ENCODE data around the gene KNSTRN. TPM values are rescaled to one million over a fixed set of nuclear protein-coding genes. Genes with fewer than 3 reads are reported as not detected.
A peak's percentile ranks its signal among the peaks of the same experiment; 100 is the strongest.

The KNSTRN gene
- total RNA-seq, 1 experiment from 2014 or later = 115 TPM

DNA sequence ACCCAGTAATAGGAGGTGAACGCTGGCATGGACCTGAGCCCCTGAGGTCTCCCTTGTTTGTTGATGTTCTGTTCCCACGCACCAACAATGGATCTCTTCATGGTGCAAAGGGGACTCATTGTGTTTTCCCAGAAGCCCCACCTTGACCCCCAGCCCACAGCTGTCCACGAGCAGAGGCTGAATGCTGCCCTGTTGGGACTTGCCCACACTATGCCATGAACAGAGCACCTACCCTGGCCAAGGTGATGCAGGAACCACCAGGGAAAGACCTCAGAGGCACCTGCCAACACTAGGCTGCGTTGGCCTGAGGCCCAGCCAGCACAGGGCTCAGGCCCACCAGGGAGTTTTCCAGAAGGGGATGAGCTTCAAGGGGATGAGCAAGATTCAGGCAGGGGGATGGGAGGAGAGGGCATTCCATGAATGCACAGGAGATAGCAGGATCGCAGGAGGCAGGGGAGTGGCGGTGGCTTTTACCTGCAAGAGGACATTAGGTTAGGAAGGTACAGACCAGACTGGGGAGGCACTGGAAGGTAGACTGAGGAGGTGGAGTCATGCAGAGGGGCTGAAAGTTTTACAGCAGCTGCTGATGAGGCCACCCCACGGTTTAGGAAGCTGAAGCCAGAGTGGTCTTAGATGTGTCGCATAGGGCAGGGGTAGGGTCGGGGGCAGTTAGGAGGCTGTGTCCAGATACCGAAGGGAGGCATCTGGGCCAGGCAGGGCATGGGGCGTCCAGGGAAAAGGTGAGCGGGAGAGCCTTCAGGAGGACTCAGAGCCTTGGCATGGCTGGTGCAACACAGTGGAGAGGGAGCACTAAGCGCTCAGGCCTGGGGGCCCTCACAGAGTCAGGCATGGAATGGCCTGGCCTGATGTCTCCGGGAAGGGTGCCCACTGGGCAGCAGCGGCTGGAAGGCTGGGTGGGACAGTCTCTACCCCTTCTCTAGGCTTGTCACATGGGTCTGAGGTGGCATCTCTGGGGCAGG, 35.7 kb upstream of the KNSTRN start:
- intact Hi-C loops (cut with micrococcal nuclease) = loop anchor here (10.0 kb wide), 1 partner anchor 158 kb away; no protein-coding TSS in a partner anchor
- peaks cover 63% of the 10 kb centered on the region for H3K4me1 ChIP-seq (ENCODE audit: insufficient read depth, low read length)
- no peak for ATAC-seq
- no peak for TF ChIP-seq EZH2phosphoT487 (IDR thresholded peaks at IDR 0.05; ENCODE audit: borderline replicate concordance, low read length)
- no peak for TF ChIP-seq EZH2 (IDR thresholded peaks at IDR 0.05; ENCODE audit: low read length, unreplicated experiment)
- TF ChIP-seq, protein P1, sequence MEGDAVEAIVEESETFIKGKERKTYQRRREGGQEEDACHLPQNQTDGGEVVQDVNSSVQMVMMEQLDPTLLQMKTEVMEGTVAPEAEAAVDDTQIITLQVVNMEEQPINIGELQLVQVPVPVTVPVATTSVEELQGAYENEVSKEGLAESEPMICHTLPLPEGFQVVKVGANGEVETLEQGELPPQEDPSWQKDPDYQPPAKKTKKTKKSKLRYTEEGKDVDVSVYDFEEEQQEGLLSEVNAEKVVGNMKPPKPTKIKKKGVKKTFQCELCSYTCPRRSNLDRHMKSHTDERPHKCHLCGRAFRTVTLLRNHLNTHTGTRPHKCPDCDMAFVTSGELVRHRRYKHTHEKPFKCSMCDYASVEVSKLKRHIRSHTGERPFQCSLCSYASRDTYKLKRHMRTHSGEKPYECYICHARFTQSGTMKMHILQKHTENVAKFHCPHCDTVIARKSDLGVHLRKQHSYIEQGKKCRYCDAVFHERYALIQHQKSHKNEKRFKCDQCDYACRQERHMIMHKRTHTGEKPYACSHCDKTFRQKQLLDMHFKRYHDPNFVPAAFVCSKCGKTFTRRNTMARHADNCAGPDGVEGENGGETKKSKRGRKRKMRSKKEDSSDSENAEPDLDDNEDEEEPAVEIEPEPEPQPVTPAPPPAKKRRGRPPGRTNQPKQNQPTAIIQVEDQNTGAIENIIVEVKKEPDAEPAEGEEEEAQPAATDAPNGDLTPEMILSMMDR (conservative IDR thresholded peaks at IDR 0.05; ENCODE audit: low read depth, low read length) = no peak
- no peaks in the 10 kb centered on the region for H3K36me3 ChIP-seq (ENCODE audit: low read depth, low read length)
- H3K9me3 ChIP-seq (ENCODE audit: low read length) = no peaks in the 10 kb centered on the region
- H3K79me2 ChIP-seq (ENCODE audit: low read length) = no peaks in the 10 kb centered on the region
- no TSS peak for BruUV-seq (replicated peaks)
- ChIA-PET CTCF (no interaction called here), POLR2A (ENCODE audit: unreplicated experiment) (interaction anchor here (0.6 kb wide), 1 partner anchor 51 kb away, joined by 3 read pairs; no protein-coding TSS in a partner anchor)
- no peaks in the 10 kb centered on the region for H4K20me1 ChIP-seq (ENCODE audit: low read length)
- H3K27ac ChIP-seq (ENCODE audit: low read length) = peak overlapping the region; percentile 51
- H3F3A ChIP-seq (ENCODE audit: low read length, unreplicated experiment) = peaks cover 11% of the 10 kb centered on the region
- H3K4me2 ChIP-seq (ENCODE audit: low read length) = no peak overlapping the region
- H2AFZ ChIP-seq (ENCODE audit: low read length) = no peak overlapping the region
- no peak overlapping the region for H3K4me3 ChIP-seq (ENCODE audit: low read length)
- no peak for DNase-seq
- H3K27me3 ChIP-seq (ENCODE audit: low read length) = no peaks in the 10 kb centered on the region
- H3K9me2 ChIP-seq (replicated peaks; ENCODE audit: low read length) = no peaks in the 10 kb centered on the region
- no peak overlapping the region for H3K9ac ChIP-seq (ENCODE audit: low read length)

DNA sequence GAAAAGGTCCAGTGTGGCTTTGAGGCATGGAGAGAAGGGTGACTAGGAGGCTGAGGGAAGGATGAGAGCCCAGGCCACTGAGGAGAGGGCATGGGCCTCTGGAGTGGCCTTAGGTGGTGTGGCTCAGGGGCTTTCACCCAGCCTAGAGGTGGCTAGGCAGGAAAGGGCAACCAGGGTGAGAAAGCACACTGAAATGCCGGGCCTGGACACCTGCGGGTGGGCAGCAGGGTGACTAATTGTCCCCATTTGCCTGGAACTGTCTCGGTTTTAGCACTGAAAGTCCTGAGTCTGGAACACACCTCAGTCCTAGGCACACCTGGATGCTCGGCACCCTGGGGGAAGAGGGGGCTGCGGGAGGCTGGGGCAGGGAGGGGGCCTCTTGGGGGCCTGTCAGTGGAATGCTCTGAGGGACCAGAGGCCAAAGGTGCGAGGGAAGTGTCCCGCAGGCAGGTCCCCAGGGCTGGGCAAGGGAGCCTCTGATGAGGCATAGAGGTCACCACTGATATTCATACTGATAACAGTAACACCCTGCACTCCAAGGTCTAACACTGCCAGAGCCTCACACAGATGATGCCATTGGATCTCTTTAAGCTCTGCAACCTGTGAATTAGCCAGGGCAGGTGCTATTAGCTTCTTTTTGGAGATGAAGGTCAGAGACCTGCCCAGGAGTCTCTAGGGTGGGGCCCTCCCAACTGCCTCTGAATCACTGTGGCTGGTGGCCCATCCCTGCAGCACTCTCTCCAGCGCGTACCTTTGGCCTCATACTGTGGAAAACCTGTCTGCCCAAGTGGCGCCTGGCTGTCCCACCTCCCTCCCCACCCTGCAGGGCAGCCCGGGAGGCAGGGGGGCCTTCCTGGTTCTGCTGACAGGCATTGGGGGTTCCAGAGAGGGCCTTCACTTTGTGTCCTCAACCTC, 34.7 kb upstream of the KNSTRN start:
- BruUV-seq (replicated peaks) = no TSS peak

More for the DNA sequence above, 34.7 kb upstream of the KNSTRN start:
- Histone ChIP-seq H3K36me3 (ENCODE audit: low read depth, low read length) (no peaks in the 10 kb centered on the region), H3K79me2 (ENCODE audit: low read length) (no peaks in the 10 kb centered on the region), H3F3A (ENCODE audit: low read length, unreplicated experiment) (peaks cover 5% of the 10 kb centered on the region), H4K20me1 (ENCODE audit: low read length) (no peaks in the 10 kb centered on the region), H3K27me3 (ENCODE audit: low read length) (no peaks in the 10 kb centered on the region), H3K9me3 (ENCODE audit: low read length) (no peaks in the 10 kb centered on the region), H3K4me3 (ENCODE audit: low read length) (no peak overlapping the region), H3K27ac (ENCODE audit: low read length) (peak overlapping the region; percentile 51), H3K4me1 (ENCODE audit: insufficient read depth, low read length) (peaks cover 53% of the 10 kb centered on the region), H3K9me2 (replicated peaks; ENCODE audit: low read length) (no peaks in the 10 kb centered on the region), H3K4me2 (ENCODE audit: low read length) (peak overlapping the region; percentile 37), H2AFZ (ENCODE audit: low read length) (no peak overlapping the region; the same call in 1 of the 2 replicates), H3K9ac (ENCODE audit: low read length) (0 out of 2 replicates have a peak overlapping the region, but pooled peaks have one; percentile 13)
- peak; percentile 7; the same call in 1 of the 2 replicates for ATAC-seq
- TF ChIP-seq EZH2phosphoT487 (IDR thresholded peaks at IDR 0.05; ENCODE audit: borderline replicate concordance, low read length) (no peak), EZH2 (IDR thresholded peaks at IDR 0.05; ENCODE audit: low read length, unreplicated experiment) (no peak)
- TF ChIP-seq, protein P1 (conservative IDR thresholded peaks at IDR 0.05; ENCODE audit: low read depth, low read length) = no peak
- intact Hi-C loops (cut with micrococcal nuclease) = loop anchor here (10.0 kb wide), 1 partner anchor 157 kb away; no protein-coding TSS in a partner anchor
- ChIA-PET POLR2A (ENCODE audit: unreplicated experiment) (interaction anchor here (0.6 kb wide), 2 partner anchors 21 to 29 kb away, joined by 3 to 4 read pairs; no protein-coding TSS in a partner anchor), CTCF (no interaction called here)
- peak; percentile 77 for DNase-seq

Measured in PC-3 (cell line).